GM13976 (cell line): Measurements from ENCODE around the gene FEM1B.

Source experiments
- DNase-seq: peaks from one replicate; pipeline ENCODE4 v3.0.0; 2012; ENCODE audit warnings: low spot score
- in situ Hi-C: fragments of 300-500 bp; cut with MboI; formaldehyde crosslinking; loops from one replicate; pipeline ENCODE4 v1.12.0; 2022; ENCODE audit warnings: low sequenced_read_pairs, mixed read lengths, inconsistent platforms; ENCODE audit not compliant: unreplicated experiment
- TF ChIP-seq, protein P1 (sequence below): IDR thresholded peaks from 2 replicates; pipeline ENCODE4 v1.5.1; 2012; ENCODE audit warnings: borderline replicate concordance, mild to moderate bottlenecking; ENCODE audit not compliant: insufficient read depth; ENCODE audit errors: extremely low read depth, missing control alignments, control extremely low read depth

FEM1B gene

DNA sequence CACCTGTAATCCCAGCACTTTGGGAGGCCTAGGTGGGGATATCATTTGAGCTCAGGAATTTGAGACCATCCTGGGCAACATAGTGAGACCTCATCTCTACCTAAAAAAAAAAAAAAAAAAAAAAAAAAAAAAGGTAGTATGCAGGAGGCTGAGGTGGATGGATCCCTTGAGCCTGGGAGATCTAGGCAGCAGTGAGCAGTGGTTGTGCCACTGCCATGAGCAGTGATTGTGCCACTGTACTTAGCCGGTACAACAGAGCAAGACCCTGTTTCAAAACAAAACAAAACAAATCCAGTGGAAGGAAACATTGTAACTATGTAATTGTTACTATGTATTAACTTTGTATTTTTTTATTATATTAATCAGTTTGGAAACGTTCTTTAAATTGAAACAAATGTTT is 5.9 kb downstream of the FEM1B start:
- DNase-seq: no peak
- in situ Hi-C loops: no loop called here
- TF ChIP-seq, protein P1, sequence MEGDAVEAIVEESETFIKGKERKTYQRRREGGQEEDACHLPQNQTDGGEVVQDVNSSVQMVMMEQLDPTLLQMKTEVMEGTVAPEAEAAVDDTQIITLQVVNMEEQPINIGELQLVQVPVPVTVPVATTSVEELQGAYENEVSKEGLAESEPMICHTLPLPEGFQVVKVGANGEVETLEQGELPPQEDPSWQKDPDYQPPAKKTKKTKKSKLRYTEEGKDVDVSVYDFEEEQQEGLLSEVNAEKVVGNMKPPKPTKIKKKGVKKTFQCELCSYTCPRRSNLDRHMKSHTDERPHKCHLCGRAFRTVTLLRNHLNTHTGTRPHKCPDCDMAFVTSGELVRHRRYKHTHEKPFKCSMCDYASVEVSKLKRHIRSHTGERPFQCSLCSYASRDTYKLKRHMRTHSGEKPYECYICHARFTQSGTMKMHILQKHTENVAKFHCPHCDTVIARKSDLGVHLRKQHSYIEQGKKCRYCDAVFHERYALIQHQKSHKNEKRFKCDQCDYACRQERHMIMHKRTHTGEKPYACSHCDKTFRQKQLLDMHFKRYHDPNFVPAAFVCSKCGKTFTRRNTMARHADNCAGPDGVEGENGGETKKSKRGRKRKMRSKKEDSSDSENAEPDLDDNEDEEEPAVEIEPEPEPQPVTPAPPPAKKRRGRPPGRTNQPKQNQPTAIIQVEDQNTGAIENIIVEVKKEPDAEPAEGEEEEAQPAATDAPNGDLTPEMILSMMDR: no peak

DNA sequence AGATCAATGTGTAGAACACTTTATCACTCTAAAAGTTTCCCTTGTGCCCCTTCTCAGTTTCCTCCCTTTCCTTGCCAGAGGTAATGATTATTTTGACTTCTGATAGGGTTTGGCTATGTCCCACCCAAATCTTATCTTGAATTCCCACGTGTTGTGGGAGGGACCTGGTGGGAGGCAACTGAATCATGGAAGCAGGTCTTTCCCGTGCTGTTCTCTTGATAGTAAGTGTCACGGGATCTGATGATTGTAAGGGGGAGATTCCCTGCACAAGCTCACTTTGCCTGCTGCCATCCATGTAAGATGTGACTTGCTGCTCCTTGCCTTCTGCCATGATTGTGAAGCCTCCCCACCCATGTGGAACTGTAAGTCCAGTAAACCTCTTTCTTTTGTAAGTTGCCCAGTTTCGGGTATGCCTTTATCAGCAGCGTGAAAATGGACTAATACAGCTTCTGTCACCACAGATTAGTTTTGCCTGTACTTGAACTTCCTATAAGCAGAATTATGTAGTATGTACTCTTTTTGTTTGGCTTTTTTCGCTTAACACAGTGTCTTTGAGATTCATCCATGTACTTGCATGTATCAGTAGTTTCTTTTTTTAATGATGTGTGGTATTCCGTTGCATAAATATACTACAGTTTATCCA is 7.2 kb downstream of the FEM1B start:
- no peak for DNase-seq
- in situ Hi-C loops: no loop called here
- TF ChIP-seq, protein P1: no peak

DNA sequence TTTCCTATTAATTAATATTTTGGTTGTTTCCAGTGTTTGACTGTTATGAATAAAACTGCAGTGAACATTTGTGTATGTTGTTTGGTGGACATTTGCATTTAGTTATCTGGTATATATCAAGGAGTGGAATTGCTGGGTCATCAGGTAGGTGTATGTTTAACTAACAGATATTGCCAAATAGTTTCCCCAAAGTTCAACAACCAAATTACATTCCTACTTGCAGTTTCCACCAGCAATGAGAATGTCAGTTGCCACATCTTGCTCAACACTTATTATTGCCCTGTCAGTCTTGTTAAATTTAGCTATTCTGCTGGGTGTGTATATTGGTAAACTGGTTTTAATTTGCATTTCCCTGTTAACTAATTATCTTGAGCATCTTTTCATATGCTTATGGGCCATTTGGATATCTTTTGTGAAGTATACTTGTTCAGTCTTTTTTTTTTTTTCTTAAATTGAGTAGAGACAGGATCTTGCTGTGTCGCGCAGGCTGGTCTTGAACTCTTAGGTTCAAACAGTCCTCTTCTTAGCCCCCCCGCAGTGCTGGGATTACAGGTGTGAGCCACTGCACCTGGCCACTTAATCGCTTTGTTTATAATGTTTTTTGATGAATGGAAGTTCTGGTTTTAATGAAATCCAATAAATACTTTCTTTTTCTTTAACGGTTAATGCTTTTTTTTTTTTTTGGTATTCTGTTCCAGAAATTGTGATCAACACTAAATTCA is 7.9 kb downstream of the FEM1B start:
- TF ChIP-seq, protein P1: no peak
- no peak for DNase-seq
- in situ Hi-C loops: no loop called here

DNA sequence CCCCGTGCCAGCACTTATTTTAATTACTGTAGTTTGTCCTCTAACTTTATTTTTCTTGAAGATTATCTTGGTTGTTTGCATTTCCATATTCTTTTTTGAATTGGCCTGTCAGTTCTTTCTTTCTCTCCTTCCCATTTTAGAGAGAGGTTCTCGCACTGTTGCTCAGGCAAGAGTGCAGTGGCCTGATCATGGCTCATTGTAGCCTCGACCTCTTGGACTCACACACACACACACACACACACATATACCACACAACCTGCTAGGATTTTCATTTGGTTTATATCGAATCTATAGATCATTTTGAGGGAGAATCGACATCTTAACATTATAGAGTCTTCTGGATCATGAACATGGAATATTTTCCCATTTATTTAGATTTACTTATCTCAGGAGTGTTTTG is 8.7 kb downstream of the FEM1B start:
- no peak for DNase-seq
- in situ Hi-C loops: no loop called here
- TF ChIP-seq, protein P1: no peak

DNA sequence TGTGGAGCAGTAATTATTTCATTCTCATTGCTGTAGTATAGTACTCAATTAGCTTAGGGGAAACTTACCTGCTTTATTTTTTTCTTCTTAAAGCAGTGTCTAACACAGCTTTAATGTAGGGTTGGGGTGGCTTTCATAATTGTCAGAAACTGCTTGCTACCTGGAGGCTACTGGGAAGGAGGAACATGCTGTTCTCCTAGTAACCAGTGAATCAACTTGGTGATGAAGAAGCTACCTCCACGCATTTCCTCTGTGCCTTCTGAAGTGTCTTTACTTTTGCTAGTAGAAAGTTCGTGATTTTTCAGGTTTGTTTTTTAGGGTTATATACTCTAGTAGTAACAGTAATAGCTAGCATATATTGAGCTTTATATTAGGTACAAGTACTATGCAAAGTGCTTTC is 11.5 kb downstream of the FEM1B start:
- no peak for DNase-seq
- TF ChIP-seq, protein P1: no peak
- in situ Hi-C loops: no loop called here

DNA sequence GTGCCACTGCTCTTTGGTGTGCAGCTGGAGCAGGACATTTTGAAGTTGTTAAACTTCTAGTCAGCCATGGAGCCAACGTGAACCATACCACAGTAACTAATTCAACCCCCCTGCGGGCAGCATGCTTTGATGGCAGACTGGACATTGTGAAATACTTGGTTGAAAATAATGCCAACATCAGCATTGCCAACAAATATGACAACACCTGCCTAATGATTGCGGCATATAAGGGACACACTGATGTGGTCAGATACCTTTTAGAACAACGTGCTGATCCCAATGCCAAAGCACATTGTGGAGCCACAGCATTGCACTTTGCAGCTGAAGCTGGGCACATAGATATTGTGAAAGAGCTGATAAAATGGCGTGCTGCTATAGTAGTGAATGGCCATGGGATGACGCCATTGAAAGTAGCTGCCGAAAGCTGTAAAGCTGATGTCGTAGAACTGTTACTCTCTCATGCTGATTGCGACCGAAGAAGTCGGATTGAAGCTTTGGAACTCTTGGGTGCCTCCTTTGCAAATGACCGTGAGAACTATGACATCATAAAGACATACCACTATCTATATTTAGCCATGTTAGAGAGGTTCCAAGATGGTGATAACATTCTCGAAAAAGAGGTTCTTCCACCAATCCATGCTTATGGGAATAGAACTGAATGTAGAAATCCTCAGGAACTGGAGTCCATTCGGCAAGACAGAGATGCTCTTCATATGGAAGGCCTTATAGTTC is 12.2 kb downstream of the FEM1B start:
- no peak for DNase-seq
- in situ Hi-C loops: no loop called here
- TF ChIP-seq, protein P1: no peak
